A549 treated with DMSO at 1 μM for 4 hours (cell line): ENCODE measurements around the gene STIP1. TPM values are rescaled to one million over a fixed set of nuclear protein-coding genes. Genes with fewer than 3 reads are reported as not detected.

ENCODE experiments used
- total RNA-seq: library from RNA; stranded (reverse); fragments of 200-300 nt; extraction: Qiagen RNA extraction; gene quantifications from 5 replicates; pipeline ENCODE4 v1.2.3, GENCODE V29; 2022; ENCODE audit warnings: low read depth

STIP1 gene
- total RNA-seq, result 253 to 292 TPM (median 270 TPM) in 5 replicates

GRCh38 chr11:64185693-64186491, at the start of gene STIP1:
STIP1 (plus strand) TSS chr11:64186171; CDS start chr11:64186262, 91 bp downstream.

DNA sequence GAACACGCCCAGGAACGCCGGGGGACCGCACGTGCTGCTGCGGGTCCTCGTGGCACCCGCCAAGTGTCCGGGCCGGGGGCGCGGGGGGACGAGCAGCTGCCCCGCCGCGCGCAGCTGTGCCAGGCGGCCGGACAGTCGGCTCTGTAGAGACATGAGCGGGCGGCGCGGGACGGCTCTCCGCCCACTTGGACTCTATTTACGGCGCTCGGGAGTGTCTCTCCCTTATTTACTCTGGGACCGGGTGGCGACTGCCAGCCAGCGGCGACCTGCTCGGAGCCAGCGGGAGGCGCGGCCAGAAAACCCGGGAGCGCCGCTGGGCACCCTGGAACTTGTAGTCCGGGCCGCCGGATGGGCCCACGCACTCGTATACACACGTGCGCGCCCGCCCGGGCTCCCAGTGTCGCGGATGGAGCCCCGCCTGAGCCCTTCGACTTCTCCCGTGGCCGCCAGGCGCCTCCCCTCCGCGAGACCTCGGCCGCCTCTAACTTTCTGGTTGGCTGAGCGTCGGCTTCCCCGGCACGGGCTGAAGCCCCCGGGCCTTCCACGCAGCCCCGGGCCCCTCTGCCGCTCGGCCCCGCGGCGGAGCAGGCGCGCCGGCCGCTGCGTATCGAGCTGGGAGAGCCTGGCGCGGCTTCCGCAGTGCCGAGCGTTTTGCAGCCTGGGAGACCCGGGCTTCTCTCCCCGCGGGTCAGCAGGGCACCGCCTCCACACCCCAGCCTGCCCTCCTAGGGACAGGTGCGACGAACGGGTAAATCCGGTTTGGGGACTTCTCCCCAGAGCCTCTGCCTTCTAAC, 19.9 kb upstream of the STIP1 start, which contains the start of gene MACROD1:
MACROD1 (minus strand) TSS at position 272 of the 794 bp plus-strand sequence; CDS start at position 153, 119 bp downstream.

GRCh38 chr11:64206457-64207255, 20.7 kb downstream of the STIP1 start, which contains the start of gene FERMT3:
FERMT3 (plus strand) TSS chr11:64206721; CDS start chr11:64207365, 644 bp downstream.

GRCh38 chr11:64225608-64226506, 39.9 kb downstream of the STIP1 start, which contains the start of the genes NUDT22 and TRPT1:
NUDT22 (plus strand) TSS chr11:64226274; CDS start chr11:64226653, 379 bp downstream.
TRPT1 (minus strand) TSS chr11:64226186; CDS start chr11:64225860, 326 bp downstream.

GRCh38 chr11:64230171-64230984, 44.4 kb downstream of the STIP1 start, which contains the start of gene DNAJC4:
DNAJC4 (plus strand) TSS chr11:64230548; CDS start chr11:64230855, 307 bp downstream.

GRCh38 chr11:64233913-64234586, 48.1 kb downstream of the STIP1 start, which contains the start of gene VEGFB:
VEGFB (plus strand) TSS chr11:64234584; CDS start chr11:64234834, 250 bp downstream.

GRCh38 chr11:64240435-64241240, 54.7 kb downstream of the STIP1 start, which contains the start of gene FKBP2:
FKBP2 (plus strand) TSS chr11:64241095; CDS start chr11:64242388, 1,293 bp downstream.

GRCh38 chr11:64246871-64247728, 61.1 kb downstream of the STIP1 start, which contains the start of gene PPP1R14B:
PPP1R14B (minus strand) TSS chr11:64246943; CDS start chr11:64246673, 270 bp downstream.

GRCh38 chr11:64251016-64251752, 65.2 kb downstream of the STIP1 start, which contains the start of gene PLCB3:
PLCB3 (plus strand) TSS chr11:64251530; CDS start chr11:64251650, 120 bp downstream.

Other genes with a start within 250 kb of the STIP1 start
- gene NAA40, start 247.2 kb upstream of the STIP1 start, total RNA-seq, result 13.5 to 20.0 TPM (median 17.0 TPM) in 5 replicates
- gene COX8A, start 211.6 kb upstream of the STIP1 start, total RNA-seq, result 754 to 1,077 TPM (median 943 TPM) in 5 replicates
- gene OTUB1, start 199.7 kb upstream of the STIP1 start, total RNA-seq, result 109 to 130 TPM (median 119 TPM) in 5 replicates
- 0.07 to 0.08 TPM (median 0.08 TPM) in 4 of 5 replicates, not detected in the other for gene FLRT1, start 150.2 kb upstream of the STIP1 start, total RNA-seq
- gene MACROD1, start 20.1 kb upstream of the STIP1 start, total RNA-seq, result 9.1 to 15.9 TPM (median 14.1 TPM) in 5 replicates
- 0.69 to 3.9 TPM (median 2.0 TPM) in 5 replicates for gene FERMT3, start 20.6 kb downstream of the STIP1 start, total RNA-seq
- 18.4 to 24.1 TPM (median 22.8 TPM) in 5 replicates for gene TRPT1, start 40.0 kb downstream of the STIP1 start, total RNA-seq
- 32.6 to 40.0 TPM (median 36.4 TPM) in 5 replicates for gene NUDT22, start 40.1 kb downstream of the STIP1 start, total RNA-seq
- 19.9 to 23.1 TPM (median 20.7 TPM) in 5 replicates for gene DNAJC4, start 44.4 kb downstream of the STIP1 start, total RNA-seq
- 37.6 to 52.0 TPM (median 50.4 TPM) in 5 replicates for gene VEGFB, start 48.4 kb downstream of the STIP1 start, total RNA-seq
- 113 to 138 TPM (median 124 TPM) in 5 replicates for gene FKBP2, start 54.9 kb downstream of the STIP1 start, total RNA-seq
- 234 to 382 TPM (median 354 TPM) in 5 replicates for gene PPP1R14B, start 60.8 kb downstream of the STIP1 start, total RNA-seq
- 13.3 to 24.6 TPM (median 20.3 TPM) in 5 replicates for gene PLCB3, start 65.4 kb downstream of the STIP1 start, total RNA-seq
- 86.0 to 99.6 TPM (median 94.5 TPM) in 5 replicates for gene BAD, start 98.5 kb downstream of the STIP1 start, total RNA-seq
- 31.7 to 57.9 TPM (median 45.8 TPM) in 5 replicates for gene GPR137, start 99.7 kb downstream of the STIP1 start, total RNA-seq
- 0.06 to 0.07 TPM in 2 of 5 replicates, not detected in the others for gene KCNK4, start 105.1 kb downstream of the STIP1 start, total RNA-seq
- 2.2 to 3.1 TPM (median 2.7 TPM) in 5 replicates for gene CATSPERZ, start 114.2 kb downstream of the STIP1 start, total RNA-seq
- gene ESRRA, start 119.4 kb downstream of the STIP1 start, total RNA-seq, result 45.4 to 70.2 TPM (median 61.2 TPM) in 5 replicates
- gene TRMT112, start 131.4 kb downstream of the STIP1 start, total RNA-seq, result 401 to 459 TPM (median 416 TPM) in 5 replicates
- gene PRDX5, start 131.9 kb downstream of the STIP1 start, total RNA-seq, result 411 to 478 TPM (median 438 TPM) in 5 replicates
- gene CCDC88B, start 154.0 kb downstream of the STIP1 start, total RNA-seq, result 9.9 to 13.7 TPM (median 12.8 TPM) in 5 replicates
- gene RPS6KA4, start 173.0 kb downstream of the STIP1 start, total RNA-seq, result 51.6 to 71.2 TPM (median 63.1 TPM) in 5 replicates